Adrenal gland (tissue), 5 donors: ENCODE data around the gene BAG3.

ENCODE experiments used
- POLR2A ChIP-seq, 2 donors: fragments of 450-650 bp; IDR thresholded peaks; one replicate each; pipeline ENCODE4 v1.6.1; 2017; ENCODE audit warnings: antibody characterized with exemption in 2 of 2, mild to moderate bottlenecking in 2 of 2, moderate library complexity in 1 of 2
- TF ChIP-seq, protein P1 (sequence below), 6 experiments: fragments of 450-650 bp in 4 of 6; fragments of 200-600 bp in 2 of 6; sonication (generic) in 1 of 6; IDR thresholded peaks; 1 replicate in 5 of 6; 2 replicates in 1 of 6; pipeline versions ENCODE4 v1.5.1 to v1.8.0; 2016 to 2021; ENCODE audit warnings: antibody characterized with exemption in 6 of 6, mild to moderate bottlenecking in 2 of 6, moderate library complexity in 1 of 6
- donor health status: DM: no; HTN: no; CAD: no.

DNA sequence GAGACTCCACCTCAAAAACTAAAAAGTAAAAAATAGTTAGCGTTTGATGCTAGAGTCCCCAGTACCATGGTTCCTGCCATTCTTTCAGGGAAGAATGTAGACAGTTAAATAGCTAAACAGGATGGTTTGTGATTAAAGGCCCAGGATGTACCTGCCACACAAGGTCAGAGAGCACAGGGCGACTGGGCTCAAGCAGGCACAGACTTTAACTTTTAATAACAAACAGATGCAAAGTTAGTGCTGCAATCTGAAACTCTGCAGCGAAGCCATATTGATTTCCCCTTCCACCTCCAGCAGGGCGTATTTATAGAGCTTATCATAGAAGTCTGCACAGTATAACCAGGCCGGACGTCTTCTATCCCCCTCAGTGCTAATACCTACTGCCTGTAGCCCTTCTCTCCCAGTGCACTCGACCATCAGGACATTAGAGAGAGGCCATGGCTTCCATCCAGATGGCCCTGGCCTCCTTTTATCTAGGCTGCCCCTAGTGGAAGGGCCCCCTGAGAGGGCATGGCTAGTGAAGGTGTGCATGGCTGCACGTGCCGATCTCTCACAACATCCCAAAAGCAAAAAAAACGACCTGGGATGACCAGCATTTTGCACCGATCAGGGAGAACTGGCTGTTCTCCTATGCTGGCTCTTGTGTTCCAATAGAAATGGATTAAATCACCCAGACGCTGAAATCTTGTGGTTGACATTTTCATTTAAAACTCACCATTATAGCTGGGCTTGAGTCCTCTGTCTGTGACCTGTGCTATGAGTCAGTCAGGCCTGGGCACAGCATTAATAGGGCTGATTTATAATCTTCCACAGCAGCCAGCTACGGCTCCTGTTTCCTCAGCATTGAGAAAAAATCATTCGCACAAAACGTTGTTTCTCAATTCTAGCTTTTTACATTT, 7.6 kb upstream of the BAG3 start:
- TF ChIP-seq, protein P1, sequence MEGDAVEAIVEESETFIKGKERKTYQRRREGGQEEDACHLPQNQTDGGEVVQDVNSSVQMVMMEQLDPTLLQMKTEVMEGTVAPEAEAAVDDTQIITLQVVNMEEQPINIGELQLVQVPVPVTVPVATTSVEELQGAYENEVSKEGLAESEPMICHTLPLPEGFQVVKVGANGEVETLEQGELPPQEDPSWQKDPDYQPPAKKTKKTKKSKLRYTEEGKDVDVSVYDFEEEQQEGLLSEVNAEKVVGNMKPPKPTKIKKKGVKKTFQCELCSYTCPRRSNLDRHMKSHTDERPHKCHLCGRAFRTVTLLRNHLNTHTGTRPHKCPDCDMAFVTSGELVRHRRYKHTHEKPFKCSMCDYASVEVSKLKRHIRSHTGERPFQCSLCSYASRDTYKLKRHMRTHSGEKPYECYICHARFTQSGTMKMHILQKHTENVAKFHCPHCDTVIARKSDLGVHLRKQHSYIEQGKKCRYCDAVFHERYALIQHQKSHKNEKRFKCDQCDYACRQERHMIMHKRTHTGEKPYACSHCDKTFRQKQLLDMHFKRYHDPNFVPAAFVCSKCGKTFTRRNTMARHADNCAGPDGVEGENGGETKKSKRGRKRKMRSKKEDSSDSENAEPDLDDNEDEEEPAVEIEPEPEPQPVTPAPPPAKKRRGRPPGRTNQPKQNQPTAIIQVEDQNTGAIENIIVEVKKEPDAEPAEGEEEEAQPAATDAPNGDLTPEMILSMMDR (IDR thresholded peaks at IDR 0.05): no peak
- peak in 1 of 2 donors; percentile 4 for TF ChIP-seq POLR2A (IDR thresholded peaks at IDR 0.05)
